ENCODE measurements around the gene MICAL2.

The MICAL2 gene

DNA sequence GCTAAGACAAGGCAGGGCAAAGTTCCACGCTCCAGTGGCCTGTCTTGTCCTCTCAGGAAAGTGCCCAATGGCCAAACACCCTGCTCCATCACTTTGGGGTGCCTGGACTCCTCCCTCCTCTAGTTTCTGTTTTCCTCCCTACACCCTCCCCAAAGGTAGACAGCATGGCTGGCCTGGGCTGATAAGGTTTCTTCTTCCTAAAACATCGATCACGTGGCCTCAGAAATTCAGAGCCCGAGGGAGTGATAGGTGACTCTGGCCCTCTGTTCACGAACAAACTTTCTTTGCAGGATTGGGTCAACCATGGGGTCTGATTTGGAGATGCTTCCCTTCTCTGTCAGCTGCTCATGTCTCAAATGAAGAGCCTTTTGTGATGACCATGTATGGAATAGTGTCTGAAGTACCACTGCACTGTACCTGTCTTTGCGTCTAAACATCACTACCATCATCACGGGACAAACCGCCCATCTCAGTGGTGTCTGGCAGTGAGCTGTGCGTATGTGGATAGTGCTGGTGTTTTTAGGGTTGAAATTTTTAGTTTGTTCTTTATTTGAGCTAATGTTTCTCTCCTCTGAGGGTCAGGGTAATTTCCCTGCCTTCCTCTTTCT, 6.1 kb downstream of the MICAL2 start:
- in situ Hi-C loops (cut with MboI; ENCODE audit: low sequenced_read_pairs), result no loop called here

- in situ Hi-C loops (cut with MboI; ENCODE audit: low sequenced_read_pairs), result no loop called here
Observed at GRCh38 chr11:12117200-12117599, 6.8 kb downstream of the MICAL2 start.

GRCh38 chr11:12117611-12118010, 7.2 kb downstream of the MICAL2 start:
- in situ Hi-C loops (cut with MboI; ENCODE audit: low sequenced_read_pairs), result no loop called here

GRCh38 chr11:12118949-12119348, 8.6 kb downstream of the MICAL2 start:
- in situ Hi-C loops (cut with MboI; ENCODE audit: low sequenced_read_pairs), result no loop called here

GRCh38 chr11:12119502-12119901, 9.1 kb downstream of the MICAL2 start:
- in situ Hi-C loops (cut with MboI; ENCODE audit: low sequenced_read_pairs), result no loop called here

GRCh38 chr11:12120031-12121008, 9.9 kb downstream of the MICAL2 start:
- in situ Hi-C loops (cut with MboI; ENCODE audit: low sequenced_read_pairs), result no loop called here

DNA sequence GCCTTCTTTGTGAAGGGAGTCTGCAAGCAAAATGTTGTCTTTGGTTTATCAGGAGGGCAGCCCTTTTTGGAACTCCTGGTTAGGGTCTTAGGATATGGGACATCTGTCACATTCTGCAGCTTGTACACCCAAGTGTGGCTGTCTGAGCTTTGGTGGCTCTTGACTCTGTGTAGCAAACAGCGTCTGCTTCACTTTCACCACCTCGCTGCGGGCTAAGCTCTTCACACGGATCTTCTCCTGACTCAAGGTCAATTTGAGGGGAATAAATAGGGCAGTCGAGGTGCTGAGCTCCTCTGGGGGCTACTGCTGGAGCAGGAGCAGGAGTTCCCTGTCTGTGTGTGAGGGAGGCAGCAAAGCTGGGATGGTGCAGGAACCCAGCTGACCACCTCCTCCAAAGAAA, 10.6 kb downstream of the MICAL2 start:
- in situ Hi-C loops (cut with MboI; ENCODE audit: low sequenced_read_pairs), result no loop called here

DNA sequence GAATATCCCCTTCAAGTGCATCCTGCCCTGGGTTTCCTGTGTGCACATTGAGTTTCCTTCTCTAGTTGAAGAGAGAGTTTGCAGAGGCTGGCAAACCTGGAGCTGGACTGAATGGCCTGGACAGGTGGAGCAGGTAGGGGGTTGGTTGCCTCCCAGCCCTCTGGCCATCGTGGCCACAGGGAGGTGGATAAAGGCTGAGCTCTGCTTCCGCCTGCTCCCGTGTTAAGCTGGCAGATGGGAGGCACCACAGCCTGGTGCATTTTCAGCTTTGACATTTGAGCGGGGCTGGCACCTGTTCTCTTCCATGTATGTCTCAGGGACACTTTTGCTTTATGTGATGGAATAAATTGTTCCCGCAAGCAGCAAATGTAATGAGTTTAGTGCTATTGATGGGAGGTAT, 11.1 kb downstream of the MICAL2 start:
- in situ Hi-C loops (cut with MboI; ENCODE audit: low sequenced_read_pairs), result no loop called here

DNA sequence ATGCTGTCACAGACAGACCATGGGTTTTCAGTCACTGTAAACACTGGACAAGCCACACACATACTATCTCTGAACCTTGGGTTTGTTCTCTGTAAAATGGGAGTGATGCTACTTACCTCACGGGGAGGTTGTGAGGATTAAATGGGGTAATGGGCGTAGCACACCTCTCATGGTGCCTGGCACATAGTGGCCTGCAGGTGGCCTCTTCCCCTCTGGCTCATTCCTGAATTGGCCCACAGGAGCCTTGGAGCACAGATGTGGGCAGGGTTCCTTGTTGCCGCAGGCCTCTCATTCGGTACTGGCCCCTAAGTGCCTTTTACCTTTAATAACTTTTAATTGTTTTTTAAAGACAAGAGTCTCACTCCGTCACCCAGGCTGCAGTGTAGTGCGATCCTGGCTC, 11.7 kb downstream of the MICAL2 start:
- in situ Hi-C loops (cut with MboI; ENCODE audit: low sequenced_read_pairs), result no loop called here

GRCh38 chr11:12123273-12123672, 12.9 kb downstream of the MICAL2 start:
- in situ Hi-C loops (cut with MboI; ENCODE audit: low sequenced_read_pairs), result no loop called here

DNA sequence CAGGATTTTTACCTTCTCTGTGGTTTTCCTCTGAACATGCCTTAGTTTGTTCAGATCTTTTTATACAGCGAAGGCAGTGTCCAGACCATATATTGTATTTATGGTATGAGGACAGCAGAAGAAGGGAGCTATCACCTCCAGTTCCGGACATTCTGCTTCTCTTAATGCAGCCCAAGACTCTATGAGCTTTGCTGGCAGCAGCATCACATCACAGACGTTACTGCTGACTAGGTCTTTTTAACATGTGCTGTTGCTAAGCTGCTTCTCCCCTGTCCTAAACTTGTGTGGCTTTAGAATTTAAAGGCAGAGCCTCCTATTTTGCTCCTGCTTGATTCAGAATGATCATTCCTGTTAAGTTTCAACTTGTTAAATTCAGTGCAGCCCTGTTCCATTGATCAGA, 13.4 kb downstream of the MICAL2 start:
- in situ Hi-C loops (cut with MboI; ENCODE audit: low sequenced_read_pairs), result no loop called here

GRCh38 chr11:12124306-12124705, 13.9 kb downstream of the MICAL2 start:
- in situ Hi-C loops (cut with MboI; ENCODE audit: low sequenced_read_pairs), result no loop called here

DNA sequence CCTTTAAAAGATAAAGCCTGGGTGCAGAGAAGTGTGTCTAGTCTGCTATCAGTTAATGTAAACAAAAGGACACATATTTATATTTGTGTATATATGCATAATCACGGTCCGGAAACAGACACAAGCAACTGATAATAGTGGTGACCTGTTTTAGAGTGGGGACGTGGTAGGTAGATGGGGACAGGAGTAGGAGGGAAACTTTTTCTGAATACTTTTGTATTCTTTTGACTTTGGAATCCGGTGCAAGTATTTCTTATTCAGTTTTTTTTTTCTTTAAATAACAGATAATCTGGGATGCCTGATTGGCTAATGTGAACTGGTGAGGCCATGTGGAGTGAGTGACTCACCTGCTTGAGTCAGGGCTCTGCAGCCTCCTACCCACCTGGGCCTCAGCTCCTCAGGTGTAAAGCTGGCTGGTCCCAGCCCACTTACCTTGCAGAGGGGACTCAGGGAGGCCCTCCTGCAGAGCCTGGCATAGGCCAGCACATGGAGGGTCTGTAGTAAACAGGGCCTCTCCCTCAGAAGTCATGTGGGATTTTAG, 15.3 kb downstream of the MICAL2 start:
- in situ Hi-C loops (cut with MboI; ENCODE audit: low sequenced_read_pairs), result no loop called here

DNA sequence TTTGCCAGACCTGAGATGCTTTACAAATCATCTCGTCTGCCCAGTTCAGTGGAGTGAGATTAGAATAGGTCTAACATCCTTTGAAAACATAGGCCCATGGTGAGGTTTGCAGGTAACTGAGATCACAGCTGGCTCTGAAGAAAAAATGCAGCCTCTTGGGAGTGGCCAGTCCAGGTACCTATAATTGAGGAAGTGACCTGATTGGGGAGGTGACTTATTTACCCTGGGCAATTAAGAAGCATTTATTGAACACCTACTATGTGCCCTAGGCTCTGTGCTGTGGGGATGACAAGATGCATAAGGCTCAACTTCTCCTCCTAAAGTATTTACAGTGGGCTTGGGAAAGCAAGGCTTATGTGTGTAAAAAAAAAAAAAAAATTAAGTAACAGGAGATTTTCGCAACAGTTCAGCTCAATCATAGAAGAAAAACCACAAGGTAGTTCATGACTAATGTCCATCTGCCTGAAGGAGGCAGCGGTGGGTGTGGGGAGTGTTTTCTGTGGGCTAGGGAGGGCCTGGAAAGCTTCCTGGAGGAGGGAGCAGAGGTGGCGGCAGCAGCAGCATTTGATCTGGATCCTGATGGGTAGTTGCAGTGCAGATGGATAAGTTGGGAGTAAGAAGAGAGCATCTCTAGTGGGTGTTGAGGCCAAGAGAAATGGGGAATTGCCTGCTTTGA, 16.1 kb downstream of the MICAL2 start:
- in situ Hi-C loops (cut with MboI; ENCODE audit: low sequenced_read_pairs), result no loop called here

GRCh38 chr11:12127206-12127898, 17.0 kb downstream of the MICAL2 start:
- in situ Hi-C loops (cut with MboI; ENCODE audit: low sequenced_read_pairs), result no loop called here

- in situ Hi-C loops (cut with MboI; ENCODE audit: low sequenced_read_pairs), result no loop called here
Observed at GRCh38 chr11:12128301-12128751, 17.9 kb downstream of the MICAL2 start.

GRCh38 chr11:12129227-12129626, 18.8 kb downstream of the MICAL2 start:
- in situ Hi-C loops (cut with MboI; ENCODE audit: low sequenced_read_pairs), result no loop called here

- in situ Hi-C loops (cut with MboI; ENCODE audit: low sequenced_read_pairs), result no loop called here
Observed at GRCh38 chr11:12130180-12130980, 20.0 kb downstream of the MICAL2 start.

DNA sequence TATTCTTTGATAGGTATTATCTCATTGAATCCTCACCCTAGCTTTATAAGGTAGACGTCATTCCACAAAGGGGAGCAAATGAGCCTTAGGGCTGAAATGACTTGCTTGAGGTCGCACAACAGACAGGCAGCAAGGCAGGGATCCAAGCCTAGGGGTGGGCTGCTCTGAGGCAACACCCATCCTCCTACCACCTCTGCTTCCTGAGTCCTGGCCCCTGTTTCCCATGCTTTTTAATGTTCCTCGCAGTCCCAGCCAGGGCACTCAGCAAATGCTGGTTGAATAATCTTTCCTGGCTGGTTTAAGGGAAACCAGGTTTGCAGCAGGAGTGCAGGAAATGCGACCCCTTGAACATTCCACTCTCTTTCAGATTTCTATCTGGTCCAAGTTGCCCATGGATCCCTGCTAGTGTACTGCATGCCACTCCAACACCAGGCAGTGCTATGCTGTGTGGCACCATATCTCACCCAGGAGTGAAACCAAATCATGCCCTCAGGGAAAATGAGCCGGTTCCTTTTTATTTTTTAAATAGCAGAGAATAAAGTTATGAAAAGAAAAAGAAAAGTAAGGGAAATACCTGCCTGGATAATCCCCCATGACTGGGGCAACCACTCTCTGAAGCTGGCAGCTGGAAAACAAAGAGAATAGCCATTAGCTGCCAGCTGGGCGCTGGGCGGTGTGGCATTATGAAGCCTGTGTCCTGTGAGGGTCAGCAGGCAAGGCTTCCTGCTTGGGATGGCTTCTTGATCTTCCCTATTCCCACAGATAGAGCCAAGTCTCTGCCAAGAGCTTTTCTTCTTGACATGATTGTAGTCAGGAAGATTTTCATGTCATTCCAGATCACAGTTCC, 21.8 kb downstream of the MICAL2 start:
- in situ Hi-C loops (cut with MboI; ENCODE audit: low sequenced_read_pairs), result no loop called here

Data from HL-60/S4 treated with retinoic acid at 250 ng/mL for 4 days and 3 days (cell line).